ENCODE measurements around the gene CDC42SE2.

Gene CDC42SE2, protein sequence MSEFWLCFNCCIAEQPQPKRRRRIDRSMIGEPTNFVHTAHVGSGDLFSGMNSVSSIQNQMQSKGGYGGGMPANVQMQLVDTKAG

DNA sequence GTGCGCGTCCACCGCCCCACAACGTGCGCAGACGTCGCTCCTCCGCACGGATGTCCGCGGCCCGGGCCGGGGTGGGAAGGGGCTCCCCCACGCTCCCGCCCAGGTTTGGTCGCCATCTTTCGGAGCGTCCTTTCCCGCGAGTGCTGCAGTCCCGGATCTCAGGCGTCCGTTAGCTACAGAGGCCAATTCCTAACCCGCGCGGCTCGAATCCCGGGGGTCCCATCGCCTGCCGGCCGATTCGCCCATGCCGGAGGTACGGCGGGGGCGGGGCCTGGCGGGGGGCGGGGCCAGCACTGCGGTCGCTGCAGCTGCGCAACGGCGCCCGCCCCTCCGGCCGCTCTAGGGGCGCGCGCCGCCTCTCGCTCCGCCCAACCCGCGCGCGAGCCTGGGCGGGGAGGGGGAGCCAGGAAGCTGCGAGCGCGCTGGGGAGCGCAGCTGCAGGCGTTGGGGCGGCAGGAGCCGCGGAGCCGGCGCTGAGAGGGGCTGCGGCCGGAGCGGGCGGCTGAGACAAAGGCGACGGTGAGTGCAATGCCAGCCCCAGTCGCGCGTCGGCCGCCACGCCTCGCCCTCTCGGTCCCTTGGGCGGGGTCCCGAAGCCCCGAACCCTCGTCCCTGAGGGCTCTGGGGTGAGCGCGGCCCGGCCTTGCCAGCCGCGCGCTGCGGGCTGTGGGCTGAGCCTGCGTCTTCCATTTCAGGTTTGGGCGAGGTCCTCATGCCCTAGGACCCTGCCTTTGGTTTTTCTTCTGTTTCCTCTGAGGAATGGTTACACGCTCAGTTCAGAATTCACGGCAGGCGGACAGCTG, at the start of gene CDC42SE2:
Gene CDC42SE2, plus strand, starts transcription at position 406 of the 803 bp plus-strand sequence. CDS start 95,441 bp downstream, outside the sequence.
- TF ChIP-seq, protein P1, sequence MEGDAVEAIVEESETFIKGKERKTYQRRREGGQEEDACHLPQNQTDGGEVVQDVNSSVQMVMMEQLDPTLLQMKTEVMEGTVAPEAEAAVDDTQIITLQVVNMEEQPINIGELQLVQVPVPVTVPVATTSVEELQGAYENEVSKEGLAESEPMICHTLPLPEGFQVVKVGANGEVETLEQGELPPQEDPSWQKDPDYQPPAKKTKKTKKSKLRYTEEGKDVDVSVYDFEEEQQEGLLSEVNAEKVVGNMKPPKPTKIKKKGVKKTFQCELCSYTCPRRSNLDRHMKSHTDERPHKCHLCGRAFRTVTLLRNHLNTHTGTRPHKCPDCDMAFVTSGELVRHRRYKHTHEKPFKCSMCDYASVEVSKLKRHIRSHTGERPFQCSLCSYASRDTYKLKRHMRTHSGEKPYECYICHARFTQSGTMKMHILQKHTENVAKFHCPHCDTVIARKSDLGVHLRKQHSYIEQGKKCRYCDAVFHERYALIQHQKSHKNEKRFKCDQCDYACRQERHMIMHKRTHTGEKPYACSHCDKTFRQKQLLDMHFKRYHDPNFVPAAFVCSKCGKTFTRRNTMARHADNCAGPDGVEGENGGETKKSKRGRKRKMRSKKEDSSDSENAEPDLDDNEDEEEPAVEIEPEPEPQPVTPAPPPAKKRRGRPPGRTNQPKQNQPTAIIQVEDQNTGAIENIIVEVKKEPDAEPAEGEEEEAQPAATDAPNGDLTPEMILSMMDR (IDR thresholded peaks at IDR 0.05) = no peak

DNA sequence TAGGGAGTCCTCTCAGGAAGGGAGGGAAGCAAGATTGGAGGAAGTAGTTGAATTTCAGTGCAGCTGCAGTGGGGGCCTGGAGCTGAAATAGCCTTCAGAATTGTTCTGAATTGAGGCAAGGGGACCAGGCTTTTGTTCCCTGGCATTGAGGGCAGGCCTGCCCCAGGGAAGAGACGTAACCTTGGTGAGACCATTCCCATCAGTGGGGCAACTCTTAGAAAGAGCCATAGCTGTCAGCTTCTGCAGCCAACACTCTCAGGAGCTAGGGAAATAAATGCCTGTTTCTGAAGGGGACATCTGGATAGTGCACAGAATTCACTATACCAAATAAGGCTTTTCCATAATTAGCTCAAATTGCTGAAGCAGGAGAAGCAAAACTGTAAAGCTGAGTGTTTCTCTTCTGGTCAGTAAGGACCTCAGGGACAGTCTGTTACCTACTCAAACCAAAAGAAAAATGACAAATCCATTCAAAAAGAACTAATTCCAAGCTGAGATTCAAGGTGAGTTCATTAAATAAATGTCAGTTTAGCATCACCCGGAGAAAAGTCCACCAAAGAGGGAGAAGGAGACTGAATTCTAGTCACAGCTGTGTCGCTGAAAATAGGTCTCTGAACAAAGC, 49.1 kb upstream of the CDC42SE2 start:
- TF ChIP-seq, protein P1 (IDR thresholded peaks at IDR 0.05) = no peak

- TF ChIP-seq, protein P1 (IDR thresholded peaks at IDR 0.05) = no peak
Observed at GRCh38 chr5:131217791-131218190, 46.1 kb upstream of the CDC42SE2 start.

- TF ChIP-seq, protein P1 (IDR thresholded peaks at IDR 0.05) = no peak
Observed at GRCh38 chr5:131218392-131218791, 45.5 kb upstream of the CDC42SE2 start.

DNA sequence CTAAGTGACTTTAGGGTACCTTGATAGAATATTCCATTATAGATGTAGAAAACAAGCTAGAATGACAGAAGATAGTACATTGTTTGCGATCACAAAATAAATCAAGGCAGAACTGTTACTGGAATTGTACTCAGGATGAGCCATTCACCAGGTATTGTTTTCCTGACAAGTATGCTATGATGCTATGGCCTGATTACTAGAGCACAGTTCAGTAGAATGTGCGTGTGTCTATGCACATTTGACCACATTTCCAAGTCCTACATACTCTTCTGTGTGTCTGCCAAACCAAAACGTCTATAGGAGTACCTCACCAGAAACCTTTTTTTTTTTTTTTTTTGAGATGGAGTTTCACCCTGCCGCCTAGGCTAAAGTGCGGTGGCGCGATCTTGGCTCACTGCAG, 43.3 kb upstream of the CDC42SE2 start:
- TF ChIP-seq, protein P1 (IDR thresholded peaks at IDR 0.05) = no peak

DNA sequence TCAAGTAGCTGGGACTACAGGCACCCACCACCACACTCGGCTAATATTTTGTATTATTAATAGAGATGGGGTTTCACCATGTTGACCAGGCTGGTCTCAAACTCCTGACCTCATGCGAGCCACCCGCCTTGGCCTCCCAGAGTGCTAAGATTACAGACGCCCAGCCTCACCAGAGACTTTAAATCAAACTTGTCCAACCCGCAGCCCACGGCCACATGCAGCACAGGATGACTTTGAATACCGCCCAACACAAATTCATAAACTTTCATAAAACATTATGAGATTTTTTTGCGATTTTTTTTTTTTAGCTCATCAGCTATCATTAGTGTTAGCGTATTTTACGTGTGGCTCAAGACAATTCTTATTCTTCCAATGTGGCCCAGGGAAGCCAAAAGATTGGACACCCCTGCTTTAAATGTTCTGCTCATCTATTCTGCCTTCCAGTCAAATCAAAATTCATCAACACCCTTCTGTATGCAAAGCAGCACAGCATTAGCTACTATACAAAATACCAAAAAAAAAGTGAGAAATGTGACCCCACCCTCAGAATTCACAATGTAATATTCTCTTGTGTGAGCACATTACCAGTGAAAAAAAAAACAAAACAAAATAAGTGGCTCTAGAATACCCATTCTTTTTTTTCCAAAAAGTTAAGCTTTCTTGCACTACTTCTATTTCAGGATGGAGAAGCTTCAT, 42.7 kb upstream of the CDC42SE2 start:
- TF ChIP-seq, protein P1 (IDR thresholded peaks at IDR 0.05) = no peak

DNA sequence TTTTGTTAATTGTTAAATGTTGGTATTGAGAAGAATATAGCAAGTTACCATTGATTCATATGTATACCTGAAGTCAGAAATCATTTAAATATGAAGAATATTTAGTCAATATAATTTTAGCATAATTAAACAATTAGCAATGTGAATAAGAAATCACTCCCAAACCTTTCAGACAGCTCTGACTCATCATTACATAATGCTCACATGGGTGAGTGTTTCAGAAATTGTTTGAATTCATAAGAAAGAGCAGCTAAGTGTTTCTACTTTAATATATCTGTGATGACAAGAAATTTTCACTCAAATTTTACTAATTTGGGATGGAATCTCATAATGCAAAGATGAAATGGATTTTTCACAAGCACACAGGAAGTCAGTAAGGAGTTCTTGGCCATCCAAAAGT, 42.0 kb upstream of the CDC42SE2 start:
- TF ChIP-seq, protein P1 (IDR thresholded peaks at IDR 0.05) = no peak

Data from LNCAP (cell line).